HEK293T (cell line): ENCODE measurements around the gene SULT2B1.

Source experiments
- BHLHE40 ChIP-seq: fragments of 450-650 bp; IDR thresholded peaks from 2 replicates; pipeline ENCODE4 v1.6.1; 2016; ENCODE audit warnings: mild to moderate bottlenecking, moderate library complexity, borderline replicate concordance
- FOXA1 ChIP-seq: fragments of 450-650 bp; IDR thresholded peaks from 2 replicates; pipeline ENCODE4 v1.6.1; 2016; ENCODE audit warnings: mild to moderate bottlenecking
- FOXM1 ChIP-seq: fragments of 450-650 bp; IDR thresholded peaks from 2 replicates; pipeline ENCODE4 v1.6.1; 2017; ENCODE audit warnings: mild to moderate bottlenecking, borderline replicate concordance
- L3MBTL2 ChIP-seq: fragments of 450-650 bp; conservative IDR thresholded peaks from 2 replicates; pipeline ENCODE4 v1.6.1; 2016; ENCODE audit warnings: mild to moderate bottlenecking
- NFRKB ChIP-seq: fragments of 450-650 bp; IDR thresholded peaks from 2 replicates; pipeline ENCODE4 v1.6.1; 2016; ENCODE audit warnings: mild to moderate bottlenecking, moderate library complexity
- SP1 ChIP-seq: fragments of 450-650 bp; IDR thresholded peaks from 2 replicates; pipeline ENCODE4 v1.6.1; 2017
- SUZ12 ChIP-seq: fragments of 450-650 bp; IDR thresholded peaks from 2 replicates; pipeline ENCODE4 v1.6.1; 2016; ENCODE audit warnings: mild to moderate bottlenecking
- TARDBP ChIP-seq: fragments of 450-650 bp; IDR thresholded peaks from 2 replicates; pipeline ENCODE4 v1.6.1; 2016
- ZNF384 ChIP-seq: fragments of 450-650 bp; IDR thresholded peaks from 2 replicates; pipeline ENCODE4 v1.6.1; 2016

- TF ChIP-seq SP1 (no peak), TARDBP (no peak), ZNF384 (no peak), SUZ12 (no peak), FOXA1 (no peak), FOXM1 (no peak), L3MBTL2 (no peak), BHLHE40 (no peak), NFRKB (no peak)
Observed at GRCh38 chr19:48529156-48529555, 22.8 kb upstream of the SULT2B1 start.
